ENCODE measurements around the gene SPACA9. TPM values are rescaled to one million over a fixed set of nuclear protein-coding genes. Genes with fewer than 3 reads are reported as not detected.

The SPACA9 gene
- total and polyA plus RNA-seq, 2 experiments from 2014 or later, result 1.1 to 1.5 TPM

DNA sequence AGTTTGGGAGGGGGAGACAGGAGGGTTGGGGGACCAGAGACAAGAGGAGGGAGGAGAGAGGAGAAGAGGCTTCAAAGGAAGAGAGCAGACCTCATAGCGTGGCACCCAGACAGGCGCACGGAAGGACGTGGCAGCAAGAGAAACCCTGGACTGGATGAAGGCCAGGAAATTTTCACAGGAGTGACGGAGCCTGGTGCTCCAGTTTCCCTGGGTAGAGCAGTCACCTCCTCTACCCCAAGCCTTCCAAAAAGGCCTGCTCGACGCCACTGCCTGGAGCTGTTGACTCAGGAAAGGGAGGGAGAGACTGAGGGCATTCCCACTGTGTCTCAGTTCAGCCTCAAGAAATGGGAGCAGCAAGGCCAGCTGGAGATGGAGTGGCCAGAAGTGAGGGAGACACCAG, 19.9 kb upstream of the SPACA9 start:
- no peak overlapping the region for H3K4me3 ChIP-seq
- H3F3A ChIP-seq (replicated peaks; ENCODE audit: low read depth), result no peaks in the 10 kb centered on the region
- TF ChIP-seq ZNF114 (CRISPR knock-in tag; IDR thresholded peaks at IDR 0.05), result no peak
- no peak for TF ChIP-seq STAT1 (IDR thresholded peaks at IDR 0.05; ENCODE audit: unreplicated experiment)
- TF ChIP-seq, protein P1, sequence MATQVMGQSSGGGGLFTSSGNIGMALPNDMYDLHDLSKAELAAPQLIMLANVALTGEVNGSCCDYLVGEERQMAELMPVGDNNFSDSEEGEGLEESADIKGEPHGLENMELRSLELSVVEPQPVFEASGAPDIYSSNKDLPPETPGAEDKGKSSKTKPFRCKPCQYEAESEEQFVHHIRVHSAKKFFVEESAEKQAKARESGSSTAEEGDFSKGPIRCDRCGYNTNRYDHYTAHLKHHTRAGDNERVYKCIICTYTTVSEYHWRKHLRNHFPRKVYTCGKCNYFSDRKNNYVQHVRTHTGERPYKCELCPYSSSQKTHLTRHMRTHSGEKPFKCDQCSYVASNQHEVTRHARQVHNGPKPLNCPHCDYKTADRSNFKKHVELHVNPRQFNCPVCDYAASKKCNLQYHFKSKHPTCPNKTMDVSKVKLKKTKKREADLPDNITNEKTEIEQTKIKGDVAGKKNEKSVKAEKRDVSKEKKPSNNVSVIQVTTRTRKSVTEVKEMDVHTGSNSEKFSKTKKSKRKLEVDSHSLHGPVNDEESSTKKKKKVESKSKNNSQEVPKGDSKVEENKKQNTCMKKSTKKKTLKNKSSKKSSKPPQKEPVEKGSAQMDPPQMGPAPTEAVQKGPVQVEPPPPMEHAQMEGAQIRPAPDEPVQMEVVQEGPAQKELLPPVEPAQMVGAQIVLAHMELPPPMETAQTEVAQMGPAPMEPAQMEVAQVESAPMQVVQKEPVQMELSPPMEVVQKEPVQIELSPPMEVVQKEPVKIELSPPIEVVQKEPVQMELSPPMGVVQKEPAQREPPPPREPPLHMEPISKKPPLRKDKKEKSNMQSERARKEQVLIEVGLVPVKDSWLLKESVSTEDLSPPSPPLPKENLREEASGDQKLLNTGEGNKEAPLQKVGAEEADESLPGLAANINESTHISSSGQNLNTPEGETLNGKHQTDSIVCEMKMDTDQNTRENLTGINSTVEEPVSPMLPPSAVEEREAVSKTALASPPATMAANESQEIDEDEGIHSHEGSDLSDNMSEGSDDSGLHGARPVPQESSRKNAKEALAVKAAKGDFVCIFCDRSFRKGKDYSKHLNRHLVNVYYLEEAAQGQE (IDR thresholded peaks at IDR 0.05; ENCODE audit: unreplicated experiment), result no peak
- TF ChIP-seq JUNB (IDR thresholded peaks at IDR 0.05; ENCODE audit: unreplicated experiment), result no peak
- TF ChIP-seq, protein P2, sequence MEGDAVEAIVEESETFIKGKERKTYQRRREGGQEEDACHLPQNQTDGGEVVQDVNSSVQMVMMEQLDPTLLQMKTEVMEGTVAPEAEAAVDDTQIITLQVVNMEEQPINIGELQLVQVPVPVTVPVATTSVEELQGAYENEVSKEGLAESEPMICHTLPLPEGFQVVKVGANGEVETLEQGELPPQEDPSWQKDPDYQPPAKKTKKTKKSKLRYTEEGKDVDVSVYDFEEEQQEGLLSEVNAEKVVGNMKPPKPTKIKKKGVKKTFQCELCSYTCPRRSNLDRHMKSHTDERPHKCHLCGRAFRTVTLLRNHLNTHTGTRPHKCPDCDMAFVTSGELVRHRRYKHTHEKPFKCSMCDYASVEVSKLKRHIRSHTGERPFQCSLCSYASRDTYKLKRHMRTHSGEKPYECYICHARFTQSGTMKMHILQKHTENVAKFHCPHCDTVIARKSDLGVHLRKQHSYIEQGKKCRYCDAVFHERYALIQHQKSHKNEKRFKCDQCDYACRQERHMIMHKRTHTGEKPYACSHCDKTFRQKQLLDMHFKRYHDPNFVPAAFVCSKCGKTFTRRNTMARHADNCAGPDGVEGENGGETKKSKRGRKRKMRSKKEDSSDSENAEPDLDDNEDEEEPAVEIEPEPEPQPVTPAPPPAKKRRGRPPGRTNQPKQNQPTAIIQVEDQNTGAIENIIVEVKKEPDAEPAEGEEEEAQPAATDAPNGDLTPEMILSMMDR (conservative IDR thresholded peaks at IDR 0.05; ENCODE audit: low read depth in 2 of 2), result no peak
- TF ChIP-seq ZNF331 (CRISPR knock-in tag; IDR thresholded peaks at IDR 0.05; ENCODE audit: low read depth), result no peak
- no peak for TF ChIP-seq CREB1 (CRISPR knock-in tag; IDR thresholded peaks at IDR 0.05; ENCODE audit: low read depth)
- TF ChIP-seq, protein P3, sequence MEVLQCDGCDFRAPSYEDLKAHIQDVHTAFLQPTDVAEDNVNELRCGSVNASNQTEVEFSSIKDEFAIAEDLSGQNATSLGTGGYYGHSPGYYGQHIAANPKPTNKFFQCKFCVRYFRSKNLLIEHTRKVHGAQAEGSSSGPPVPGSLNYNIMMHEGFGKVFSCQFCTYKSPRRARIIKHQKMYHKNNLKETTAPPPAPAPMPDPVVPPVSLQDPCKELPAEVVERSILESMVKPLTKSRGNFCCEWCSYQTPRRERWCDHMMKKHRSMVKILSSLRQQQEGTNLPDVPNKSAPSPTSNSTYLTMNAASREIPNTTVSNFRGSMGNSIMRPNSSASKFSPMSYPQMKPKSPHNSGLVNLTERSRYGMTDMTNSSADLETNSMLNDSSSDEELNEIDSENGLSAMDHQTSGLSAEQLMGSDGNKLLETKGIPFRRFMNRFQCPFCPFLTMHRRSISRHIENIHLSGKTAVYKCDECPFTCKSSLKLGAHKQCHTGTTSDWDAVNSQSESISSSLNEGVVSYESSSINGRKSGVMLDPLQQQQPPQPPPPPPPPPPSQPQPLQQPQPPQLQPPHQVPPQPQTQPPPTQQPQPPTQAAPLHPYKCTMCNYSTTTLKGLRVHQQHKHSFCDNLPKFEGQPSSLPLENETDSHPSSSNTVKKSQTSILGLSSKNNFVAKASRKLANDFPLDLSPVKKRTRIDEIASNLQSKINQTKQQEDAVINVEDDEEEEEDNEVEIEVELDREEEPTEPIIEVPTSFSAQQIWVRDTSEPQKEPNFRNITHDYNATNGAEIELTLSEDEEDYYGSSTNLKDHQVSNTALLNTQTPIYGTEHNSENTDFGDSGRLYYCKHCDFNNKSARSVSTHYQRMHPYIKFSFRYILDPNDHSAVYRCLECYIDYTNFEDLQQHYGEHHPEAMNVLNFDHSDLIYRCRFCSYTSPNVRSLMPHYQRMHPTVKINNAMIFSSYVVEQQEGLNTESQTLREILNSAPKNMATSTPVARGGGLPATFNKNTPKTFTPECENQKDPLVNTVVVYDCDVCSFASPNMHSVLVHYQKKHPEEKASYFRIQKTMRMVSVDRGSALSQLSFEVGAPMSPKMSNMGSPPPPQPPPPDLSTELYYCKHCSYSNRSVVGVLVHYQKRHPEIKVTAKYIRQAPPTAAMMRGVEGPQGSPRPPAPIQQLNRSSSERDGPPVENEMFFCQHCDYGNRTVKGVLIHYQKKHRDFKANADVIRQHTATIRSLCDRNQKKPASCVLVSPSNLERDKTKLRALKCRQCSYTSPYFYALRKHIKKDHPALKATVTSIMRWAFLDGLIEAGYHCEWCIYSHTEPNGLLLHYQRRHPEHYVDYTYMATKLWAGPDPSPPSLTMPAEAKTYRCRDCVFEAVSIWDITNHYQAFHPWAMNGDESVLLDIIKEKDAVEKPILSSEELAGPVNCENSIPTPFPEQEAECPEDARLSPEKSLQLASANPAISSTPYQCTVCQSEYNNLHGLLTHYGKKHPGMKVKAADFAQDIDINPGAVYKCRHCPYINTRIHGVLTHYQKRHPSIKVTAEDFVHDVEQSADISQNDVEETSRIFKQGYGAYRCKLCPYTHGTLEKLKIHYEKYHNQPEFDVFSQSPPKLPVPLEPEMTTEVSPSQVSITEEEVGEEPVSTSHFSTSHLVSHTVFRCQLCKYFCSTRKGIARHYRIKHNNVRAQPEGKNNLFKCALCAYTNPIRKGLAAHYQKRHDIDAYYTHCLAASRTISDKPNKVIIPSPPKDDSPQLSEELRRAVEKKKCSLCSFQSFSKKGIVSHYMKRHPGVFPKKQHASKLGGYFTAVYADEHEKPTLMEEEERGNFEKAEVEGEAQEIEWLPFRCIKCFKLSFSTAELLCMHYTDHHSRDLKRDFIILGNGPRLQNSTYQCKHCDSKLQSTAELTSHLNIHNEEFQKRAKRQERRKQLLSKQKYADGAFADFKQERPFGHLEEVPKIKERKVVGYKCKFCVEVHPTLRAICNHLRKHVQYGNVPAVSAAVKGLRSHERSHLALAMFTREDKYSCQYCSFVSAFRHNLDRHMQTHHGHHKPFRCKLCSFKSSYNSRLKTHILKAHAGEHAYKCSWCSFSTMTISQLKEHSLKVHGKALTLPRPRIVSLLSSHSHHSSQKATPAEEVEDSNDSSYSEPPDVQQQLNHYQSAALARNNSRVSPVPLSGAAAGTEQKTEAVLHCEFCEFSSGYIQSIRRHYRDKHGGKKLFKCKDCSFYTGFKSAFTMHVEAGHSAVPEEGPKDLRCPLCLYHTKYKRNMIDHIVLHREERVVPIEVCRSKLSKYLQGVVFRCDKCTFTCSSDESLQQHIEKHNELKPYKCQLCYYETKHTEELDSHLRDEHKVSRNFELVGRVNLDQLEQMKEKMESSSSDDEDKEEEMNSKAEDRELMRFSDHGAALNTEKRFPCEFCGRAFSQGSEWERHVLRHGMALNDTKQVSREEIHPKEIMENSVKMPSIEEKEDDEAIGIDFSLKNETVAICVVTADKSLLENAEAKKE (CRISPR knock-in tag; IDR thresholded peaks at IDR 0.05), result no peak
- no peak for TF ChIP-seq EZH2 (IDR thresholded peaks at IDR 0.05; ENCODE audit: low read depth, unreplicated experiment)
- no peaks in the 10 kb centered on the region for H4K20me1 ChIP-seq (replicated peaks; ENCODE audit: insufficient read depth)
- H3K4me3 Mint-ChIP-seq, result no peak overlapping the region
- no peak overlapping the region for H3K4me2 ChIP-seq
- no peak for DNase-seq (ENCODE audit: low spot score)
- peaks cover 1% of the 10 kb centered on the region; the same call in 1 of the 2 replicates for H3K9me2 ChIP-seq (ENCODE audit: insufficient read depth)
- no peak overlapping the region for H3K27ac Mint-ChIP-seq
- no peaks in the 10 kb centered on the region for H3K27me3 ChIP-seq (ENCODE audit: insufficient read depth)
- H3K4me1 Mint-ChIP-seq, result peaks cover 26% of the 10 kb centered on the region
- no peak for ATAC-seq
- peaks cover 7% of the 10 kb centered on the region for H3K27me3 Mint-ChIP-seq (ENCODE audit: insufficient read depth, low read depth, poor library complexity)
- no peaks in the 10 kb centered on the region for H3K36me3 Mint-ChIP-seq (ENCODE audit: low read depth)
- no peaks in the 10 kb centered on the region for H3K9me3 Mint-ChIP-seq
- H2AFZ ChIP-seq, result no peak overlapping the region
- 0 out of 2 replicates have a peak, but pooled peaks cover 9% of the 10 kb centered on the region for H3K4me1 ChIP-seq (ENCODE audit: insufficient read depth)
- no peaks in the 10 kb centered on the region for H3K36me3 ChIP-seq (ENCODE audit: insufficient read depth)
- no peak overlapping the region for H3K27ac ChIP-seq (ENCODE audit: low read depth)
- no peaks in the 10 kb centered on the region for H3K79me2 ChIP-seq (replicated peaks; ENCODE audit: insufficient read depth)

Measured in GM23338 (cell line).